Measurements from ENCODE around the gene DGKI.

DGKI gene

DNA sequence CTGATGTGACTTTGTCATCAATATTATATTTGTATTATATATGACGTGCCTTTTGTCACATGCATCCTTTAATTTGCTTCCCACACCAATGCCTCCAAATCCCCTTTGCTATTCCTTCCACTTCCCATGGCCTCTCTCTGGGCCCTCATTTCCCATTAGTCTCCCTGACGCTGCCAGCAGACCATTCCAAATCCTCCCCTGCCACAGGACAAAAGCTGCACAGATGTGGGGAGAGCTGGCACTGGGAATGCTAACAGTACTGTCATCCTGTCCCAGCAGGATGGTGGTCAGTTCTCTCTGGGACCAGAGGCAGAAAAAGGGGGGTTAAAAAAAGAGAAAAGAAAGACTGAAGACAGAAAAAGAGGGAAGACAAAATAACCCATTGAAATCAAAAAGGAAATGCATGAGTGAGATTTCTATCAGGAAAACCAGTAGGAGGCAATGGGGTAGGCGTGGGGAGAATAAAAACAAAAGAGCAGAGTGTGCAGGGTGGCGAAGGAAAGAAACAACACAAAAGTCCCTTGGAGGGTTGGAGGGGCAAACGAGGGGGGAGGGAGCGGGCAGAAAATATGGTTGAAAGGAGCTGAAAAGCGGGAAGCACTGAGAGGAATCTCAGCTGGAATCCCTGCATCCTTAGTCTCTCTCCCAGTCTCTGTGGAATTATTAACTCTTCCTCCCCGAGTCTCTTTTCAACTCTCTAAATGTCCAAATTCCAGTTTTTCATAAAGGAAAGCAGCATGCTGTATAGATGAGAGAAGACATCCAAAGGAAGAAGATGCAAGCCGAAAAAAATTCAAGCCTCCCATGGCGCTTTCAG, 444.0 kb downstream of the DGKI start:
- DNase-seq: peak in 1 of 2 donors; percentile 11

DNA sequence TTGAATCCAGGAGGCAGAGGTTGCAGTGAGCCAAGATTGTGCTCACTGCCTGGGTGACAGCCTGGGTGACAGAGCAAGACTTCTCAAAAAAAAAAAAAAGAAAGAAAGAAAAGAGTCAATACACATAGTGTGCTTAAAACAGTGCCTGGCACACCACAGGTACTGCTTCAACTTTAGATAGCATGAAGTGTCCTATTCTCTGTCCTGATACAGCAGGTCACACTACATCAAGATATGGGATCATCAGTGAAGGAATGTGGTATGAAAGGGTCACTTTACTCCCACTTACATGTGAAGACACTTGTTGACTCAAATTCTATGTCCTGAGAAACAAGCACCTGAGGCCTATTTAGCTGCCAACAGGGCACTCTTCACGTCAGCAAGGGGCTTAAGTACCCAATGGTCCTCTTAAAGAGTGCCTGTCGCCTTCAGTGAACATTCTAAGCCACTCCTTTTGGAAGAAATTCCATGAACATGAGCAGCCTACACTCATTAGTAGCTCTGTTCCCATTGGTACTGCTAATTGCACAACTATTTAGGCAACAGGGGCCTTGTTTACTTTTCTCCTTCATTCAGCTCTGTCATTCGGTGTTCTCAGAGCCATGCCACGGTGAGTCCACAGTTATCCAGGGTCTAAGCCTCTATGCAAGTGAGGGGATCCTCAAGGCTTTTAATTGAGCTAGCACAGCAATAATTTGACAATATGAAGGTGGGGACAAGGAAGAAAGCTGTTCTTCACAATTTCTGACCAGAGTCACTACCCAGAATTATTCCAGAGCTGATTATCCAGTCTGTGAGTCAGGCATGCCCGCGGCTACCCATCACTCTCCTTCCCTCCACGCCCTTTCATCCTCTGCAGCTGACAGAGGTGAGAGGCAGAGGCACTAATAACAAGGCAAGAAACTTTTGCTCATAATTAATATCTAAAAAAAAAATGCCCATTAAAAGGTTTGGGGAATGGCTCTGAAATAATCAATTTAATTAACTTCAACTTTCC, 446.6 kb downstream of the DGKI start:
- DNase-seq: no peak

DNA sequence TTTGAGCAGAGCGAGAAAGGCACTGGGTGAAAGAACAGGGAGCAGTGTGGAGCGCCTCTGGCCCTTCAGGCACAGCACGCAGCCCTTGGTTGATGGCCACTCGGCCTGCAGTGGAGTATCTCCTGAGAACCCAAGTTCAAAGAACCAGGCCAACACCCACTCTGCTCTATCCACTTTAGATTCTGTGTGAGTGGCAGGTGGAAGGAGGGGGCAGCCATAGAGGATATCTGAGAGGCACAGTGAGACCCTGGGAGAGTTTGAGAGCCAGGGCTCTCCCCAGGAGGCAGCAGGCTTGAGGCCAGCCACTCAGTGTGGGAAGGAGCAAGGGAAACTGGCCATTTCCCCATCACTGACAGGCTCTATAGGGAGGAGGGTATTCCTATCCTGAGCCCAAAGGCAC, 450.7 kb downstream of the DGKI start:
- DNase-seq: no peak

DNA sequence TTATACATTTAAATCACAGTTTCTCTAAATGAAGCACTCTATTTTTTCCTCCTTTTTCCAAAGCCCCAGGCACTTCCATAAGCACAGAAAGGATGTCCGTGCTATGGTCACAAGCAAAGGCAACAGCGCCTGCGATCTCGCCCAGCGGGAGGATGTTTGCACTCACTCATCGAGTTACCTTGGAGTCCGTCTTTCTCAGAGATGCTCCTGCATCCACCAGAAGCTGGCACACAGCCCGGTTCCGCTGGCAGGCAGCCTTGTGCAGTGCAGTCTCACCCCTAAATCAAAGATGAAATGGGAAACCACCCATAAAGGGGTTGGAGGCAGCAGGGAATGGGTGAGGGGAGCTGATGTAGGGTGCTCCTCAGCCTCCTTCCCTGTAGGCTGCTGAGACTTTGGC, 451.4 kb downstream of the DGKI start:
- peak; percentile 10 to 28 for DNase-seq

DNA sequence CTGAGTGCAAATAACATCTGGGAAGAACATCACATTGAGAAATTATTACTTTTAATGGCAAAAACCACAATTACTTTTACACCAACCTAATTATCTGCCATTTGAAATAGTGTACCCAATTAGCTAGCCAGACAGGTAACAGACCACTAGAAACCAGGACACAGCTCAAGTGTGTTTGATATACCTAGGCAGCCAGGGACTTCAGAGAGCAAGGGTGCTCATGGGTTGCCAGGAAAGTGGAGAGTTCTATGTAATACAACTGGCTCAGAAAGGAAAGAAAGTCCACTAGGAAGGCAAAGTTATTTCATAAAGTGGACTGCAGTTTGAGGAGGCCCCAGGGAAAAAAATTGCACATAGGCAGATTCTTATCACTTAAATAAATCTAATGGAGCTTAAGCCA, 453.2 kb downstream of the DGKI start:
- no peak for DNase-seq

DNA sequence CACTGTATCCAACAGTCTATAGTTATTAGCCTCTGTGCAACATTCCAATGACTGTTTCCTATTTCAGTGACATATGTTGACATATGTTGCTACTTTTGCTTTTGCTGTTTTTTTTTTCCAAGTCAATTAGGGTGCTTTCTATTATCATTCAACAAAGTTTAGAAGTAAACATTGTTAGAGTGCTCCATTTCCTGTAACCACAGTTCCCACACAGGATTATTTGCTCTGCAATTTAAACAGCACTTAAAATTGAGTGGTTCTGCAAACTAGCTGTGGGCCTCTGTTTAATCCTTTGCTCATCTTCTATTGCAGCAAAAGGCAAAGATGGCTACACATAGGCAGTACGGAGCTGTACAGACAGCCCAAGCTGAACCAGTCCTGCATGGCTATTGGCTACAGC, 456.7 kb downstream of the DGKI start:
- no peak for DNase-seq

DNA sequence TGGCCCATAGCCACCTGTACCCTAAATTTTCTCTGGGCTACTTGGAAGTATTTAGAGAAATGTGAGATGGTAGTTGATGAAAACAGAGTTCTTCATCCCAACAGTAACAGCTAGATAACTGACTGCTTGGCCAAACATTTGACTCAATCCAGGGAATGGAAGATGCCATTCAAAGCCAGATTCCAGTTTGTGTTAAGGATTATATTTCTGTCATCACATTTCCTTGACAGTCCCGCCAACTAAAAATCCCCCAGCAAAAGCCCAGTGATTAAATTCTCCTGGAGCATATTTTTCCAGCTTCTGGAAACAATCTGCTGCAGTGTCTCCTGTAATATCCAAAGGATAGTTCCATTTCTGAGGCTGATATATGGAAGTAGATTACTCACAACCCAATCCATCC, 457.9 kb downstream of the DGKI start:
- no peak for DNase-seq

DNA sequence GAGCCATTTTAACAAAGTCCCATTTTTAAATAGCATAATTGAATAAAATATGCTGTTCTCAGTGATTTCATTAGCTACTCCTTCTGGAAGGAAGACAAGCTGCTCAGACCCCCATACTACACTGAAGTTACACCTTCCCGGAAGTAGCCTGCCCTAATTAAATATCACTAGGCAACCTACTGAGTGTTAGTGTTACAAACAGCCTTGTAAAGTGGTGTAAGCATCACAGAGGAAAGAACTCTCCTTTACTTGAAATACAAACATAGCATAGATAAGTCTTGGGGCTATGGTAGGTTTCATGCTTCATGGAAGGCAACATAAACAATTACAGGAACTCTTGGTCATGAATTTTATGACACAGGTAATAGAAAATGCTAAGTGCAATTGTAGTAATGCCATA, 459.8 kb downstream of the DGKI start:
- no peak for DNase-seq

DNA sequence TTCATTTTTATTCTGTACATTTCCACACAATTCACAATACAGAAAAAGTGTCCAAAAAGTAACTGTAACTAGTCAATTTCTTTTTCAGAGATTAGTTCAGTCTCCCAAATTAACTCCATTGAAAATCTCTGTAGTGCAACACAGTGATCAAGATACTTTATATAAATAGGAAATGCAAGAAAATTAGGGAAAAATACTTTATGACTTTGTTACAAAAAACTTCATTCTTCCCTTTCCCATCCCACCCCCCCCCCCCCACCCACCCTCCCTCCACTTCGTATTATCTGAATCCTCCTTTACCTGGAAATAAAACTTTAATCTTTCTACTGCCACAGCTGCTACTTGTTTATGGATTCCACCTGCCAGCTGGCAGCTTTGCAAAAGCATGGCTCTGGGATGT, 465.7 kb downstream of the DGKI start:
- no peak for DNase-seq

DNA sequence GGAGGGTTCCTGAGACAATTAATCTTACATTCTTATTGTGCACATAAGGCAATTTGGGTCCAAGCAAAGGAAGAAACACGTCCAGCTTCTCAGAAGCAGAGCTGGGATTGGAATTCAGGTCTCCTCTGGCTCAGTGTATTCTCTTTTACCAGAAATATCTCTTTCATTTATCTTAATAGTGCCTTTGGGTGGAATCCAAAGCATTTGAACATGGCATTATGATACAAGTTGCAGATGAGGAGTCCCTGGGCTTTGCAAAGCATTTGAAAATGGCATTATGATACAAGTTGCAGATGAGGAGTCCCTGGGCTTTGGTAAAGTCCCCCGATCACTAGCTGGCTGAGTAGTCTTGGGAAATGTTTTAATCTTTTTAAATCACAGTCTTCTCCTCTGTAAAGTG, 473.3 kb downstream of the DGKI start:
- no peak for DNase-seq

DNA sequence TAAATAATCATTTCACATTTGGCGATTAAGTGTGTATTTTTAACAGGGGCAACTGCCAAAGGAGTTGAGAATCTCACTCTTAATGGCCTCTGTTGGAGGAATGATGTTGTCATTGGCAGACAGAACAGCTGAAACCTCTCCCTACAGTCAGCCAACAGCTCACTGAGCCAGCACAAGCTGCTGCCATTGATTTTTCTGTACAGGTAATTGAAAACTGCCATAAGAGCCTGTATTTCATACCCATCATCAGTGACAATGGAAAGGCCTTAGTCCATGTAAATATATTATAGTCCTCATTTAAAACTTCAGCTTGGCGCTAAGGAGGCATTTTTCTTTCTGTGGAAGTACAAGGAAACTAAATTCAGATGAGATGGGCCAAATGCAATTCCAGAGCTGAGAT, 475.2 kb downstream of the DGKI start:
- no peak for DNase-seq

DNA sequence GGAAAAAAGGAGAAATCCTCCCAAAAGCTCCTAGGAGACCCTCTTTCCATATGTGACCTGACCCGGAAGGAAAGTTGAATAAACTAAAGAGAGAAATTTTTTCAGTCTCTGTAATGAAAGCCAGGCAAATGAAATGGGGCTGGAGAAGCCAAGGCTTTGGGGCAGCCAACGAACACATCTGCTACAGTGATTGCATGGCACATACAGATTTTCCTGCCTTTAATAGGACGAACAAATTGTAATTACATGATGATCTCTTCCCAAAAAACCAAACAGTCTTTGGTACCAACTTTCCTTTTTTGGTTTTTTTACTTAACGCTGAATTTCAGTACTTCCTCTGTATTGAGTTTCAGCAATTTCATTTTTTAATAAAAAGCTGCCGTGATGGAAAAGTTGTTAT, 479.8 kb downstream of the DGKI start:
- DNase-seq: no peak

DNA sequence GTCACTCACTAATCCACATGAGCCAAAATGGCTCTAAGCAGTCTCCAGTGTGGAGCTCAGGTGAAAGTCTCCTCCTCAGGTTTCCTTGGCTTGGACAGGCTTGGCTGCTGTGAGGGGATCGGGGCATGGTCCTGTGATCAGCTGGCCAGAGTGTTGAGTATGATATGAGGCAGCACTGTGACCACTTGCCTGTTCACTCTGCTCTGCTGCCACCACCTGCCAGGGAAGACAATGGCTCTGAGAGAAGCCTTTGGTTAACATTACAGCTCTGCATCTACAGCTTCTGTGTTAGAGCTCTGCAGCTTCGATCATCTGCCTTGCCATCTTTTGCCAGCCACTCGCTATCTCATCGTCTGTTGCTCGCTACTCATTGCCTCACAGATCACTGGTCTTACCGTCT, 483.1 kb downstream of the DGKI start:
- no peak for DNase-seq

DNA sequence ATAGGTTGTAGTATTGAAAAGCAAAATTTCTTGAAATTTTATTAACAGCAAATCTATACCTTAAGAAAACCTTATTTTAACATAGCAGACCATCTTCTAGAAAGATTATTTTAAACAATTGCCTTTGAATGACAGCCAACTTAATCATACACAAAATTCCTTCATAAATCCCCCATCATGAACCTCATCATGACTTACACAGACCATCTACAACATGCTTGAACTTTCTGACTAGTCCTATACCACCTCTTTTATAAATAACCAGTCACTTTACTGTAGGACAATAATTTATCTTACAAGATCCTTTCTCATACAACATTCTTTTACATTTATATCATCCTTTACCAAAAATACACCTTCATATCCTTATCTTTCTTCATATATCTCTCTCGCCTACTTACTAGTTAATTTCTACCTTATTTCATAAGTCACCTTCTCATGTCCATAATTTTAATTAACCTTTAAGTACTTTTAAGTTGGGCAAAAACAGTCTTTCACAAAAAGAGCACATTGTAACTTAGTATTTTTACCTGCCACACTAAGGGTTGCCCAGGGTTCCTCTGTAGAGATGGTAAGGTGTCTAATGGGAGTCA, 486.6 kb downstream of the DGKI start:
- no peak for DNase-seq

DNA sequence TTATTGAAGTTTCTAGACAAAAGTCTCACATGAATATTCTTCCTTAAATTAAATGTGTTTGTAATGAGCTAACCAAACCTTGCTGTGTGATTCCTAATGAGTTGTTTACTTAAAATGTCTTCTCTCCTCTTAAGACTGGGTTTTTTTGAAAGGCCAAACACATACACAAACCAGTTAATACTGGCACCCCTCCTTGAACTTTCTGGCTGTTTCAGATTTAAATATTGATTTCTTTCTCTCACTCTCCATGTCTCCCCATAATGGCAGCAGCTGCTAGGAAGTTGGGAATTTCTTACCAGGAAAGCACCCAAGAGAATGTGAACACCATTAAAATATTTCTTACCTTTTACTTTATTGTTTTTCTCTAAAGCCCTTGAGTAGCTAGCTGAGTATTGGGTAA, 491.8 kb downstream of the DGKI start:
- DNase-seq: no peak

DNA sequence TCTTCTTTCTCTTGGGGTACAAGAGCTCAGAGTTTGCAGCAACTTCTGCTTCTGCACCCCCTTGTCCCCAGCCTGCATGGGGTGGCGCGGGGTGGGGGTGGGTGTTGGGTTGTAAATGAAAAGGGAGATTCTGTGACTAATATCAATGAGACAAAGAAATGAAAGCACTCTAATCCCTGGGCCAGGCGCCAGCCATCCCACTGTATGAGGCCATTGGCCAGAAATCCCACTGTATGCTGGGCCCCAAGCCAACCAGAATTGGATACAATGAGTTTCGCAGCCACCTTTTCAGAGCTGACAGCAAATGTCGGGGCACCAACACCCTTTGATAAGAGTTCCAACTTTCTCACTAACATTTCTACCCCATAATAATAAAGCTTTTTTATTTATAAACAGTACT, 492.4 kb downstream of the DGKI start:
- peak in 1 of 2 donors; percentile 47 for DNase-seq

DNA sequence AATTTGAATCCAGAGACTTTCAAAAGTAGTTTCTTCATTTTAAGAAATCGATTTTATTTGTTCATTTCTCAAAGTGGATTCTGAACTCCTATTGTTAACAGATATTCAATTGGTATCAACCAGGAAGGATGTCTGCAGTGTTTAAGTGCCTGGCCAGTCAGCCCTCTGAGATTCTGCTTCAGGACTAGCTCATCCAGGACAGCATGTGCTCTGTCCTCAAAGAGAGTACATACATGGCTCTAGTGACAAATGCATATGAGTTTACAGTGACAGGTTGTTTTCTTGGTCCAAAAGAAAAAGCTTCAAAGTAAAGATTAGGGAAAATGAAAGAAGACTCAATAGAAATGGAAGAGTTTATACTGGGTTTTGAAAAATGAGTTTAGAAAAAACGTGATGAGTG, 494.8 kb downstream of the DGKI start:
- DNase-seq: no peak

DNA sequence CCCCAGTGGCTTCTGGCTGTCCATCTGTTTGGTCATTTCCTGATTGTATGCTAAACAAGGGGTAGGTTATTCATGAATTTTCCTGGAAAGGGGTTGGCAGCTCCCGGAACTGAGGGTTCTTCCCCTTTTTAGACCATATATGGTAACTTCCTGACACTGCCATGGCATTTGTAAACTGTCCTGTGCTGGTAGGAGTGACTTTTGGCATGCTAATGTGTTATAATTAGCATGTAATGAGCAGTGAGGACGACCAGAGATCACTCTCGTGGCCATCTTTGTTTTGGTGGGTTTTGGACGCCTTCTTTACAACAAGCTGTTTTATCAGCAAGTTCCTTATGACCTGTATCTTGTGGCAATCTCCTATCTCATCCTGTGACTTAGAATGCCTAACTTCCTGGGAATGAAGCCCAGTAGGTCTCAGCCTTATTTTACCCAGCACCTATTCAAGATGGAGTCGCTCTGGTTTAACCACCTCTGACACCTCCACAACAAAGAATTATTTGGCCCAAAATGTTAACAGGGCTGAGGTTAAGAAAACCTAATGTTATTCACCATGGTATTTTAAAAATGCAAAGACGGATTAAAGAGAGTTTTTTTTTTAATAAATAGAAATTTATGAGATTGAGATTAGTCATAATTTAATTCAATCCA, 500.9 kb downstream of the DGKI start:
- DNase-seq: no peak

DNA sequence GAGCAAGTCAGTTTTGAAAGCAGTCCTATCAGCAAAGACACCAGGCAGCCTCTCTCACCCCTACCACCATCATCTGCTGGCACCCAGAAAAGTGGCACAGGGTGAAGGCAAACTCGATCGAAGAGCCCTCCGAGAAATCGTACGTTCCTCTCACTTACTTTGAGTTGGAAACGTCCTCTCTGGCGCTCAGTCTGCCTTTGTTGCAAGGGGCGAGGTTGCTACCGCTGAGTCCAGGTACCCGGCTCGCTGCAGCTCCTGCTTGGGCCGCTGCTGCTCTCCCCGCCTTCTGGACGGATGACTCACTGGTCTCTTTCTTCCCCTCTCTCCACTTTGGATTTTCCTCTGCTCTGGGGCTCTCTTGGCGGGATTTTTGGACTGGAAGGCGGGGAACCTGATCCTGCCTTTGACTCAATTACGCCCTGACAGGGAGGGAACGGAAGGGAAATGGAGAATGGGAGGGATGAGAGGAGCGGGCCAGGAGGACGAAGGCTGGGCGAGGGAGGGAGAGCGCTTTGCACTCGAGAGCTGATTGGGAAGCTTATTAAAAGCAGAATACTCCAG, 503.4 kb downstream of the DGKI start, which contains the start of gene PTN:
PTN (minus strand) TSS at position 453 of the 561 bp plus-strand sequence. CDS start 88,760 bp downstream, outside the sequence.
- peak; percentile 74 to 79 for DNase-seq

DNA sequence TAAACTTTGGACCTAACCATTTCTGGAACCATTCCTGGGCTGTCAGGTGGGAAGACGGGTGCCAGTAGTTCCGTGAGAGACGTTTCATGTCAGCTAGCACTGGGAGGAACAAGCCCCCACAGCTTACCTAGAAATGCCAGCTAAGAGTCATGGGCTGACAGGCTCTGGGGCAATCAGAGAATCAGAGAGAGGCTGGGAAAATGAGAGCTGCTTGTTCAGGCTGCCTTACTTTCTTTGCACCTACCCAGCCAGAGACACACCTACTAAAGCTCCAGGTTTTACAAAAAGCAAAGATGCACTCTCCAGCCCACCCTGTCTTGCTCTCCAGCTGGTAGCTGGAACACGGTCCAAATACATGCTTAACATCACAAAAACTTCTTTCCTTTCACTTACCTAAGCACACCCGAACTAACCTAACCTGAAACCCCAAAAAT, 503.9 kb downstream of the DGKI start:
- no peak for DNase-seq

DNA sequence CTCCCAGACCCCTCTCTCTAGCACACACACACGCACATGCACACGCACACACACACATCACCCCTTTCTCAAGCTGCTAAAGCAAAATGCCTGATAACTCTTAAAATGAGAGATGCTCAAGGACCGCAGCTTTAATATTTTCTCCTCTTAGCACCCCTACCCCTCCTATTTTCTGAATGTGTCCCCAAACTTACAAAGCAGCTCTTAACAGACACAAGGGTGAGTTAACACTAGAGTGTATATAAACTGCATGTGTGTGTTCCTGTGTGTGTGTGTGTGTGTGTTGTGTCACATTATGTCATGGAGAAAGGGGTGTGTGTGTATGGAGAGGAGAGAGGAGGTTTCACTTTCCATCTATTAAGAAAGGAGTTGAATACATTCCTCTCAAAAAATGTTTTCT, 504.5 kb downstream of the DGKI start:
- DNase-seq: no peak

DNA sequence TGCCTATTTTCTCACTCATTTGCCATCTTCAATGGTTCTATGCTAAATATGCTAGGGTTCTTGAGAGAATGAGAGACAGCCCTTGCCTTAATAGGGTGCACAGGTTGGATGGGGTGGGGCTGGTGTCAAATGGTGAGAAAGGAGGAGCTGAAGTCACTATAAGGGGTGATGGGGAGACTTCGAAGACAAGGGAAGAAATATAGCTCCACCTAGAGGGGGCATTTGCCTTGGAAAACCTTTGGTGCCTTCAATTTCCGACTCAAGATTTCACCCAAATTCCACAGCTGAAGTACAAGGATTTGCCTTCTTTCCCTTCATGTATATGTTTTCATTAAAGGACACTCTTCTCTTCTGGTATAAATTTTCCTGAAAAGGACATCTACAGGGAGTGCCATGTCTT, 508.9 kb downstream of the DGKI start:
- no peak for DNase-seq
